Effector CD8-positive, alpha-beta T cell (primary cell): ENCODE data around the gene DSG2.
"Not testable (repeated sequence)": the region's sequence is repeated elsewhere in the genome, so short reads cannot be mapped to it uniquely, and the experiment has no call there.

ENCODE experiments used
- DNase-seq: peaks from one replicate; lab custom pipeline; 2025; lab: John Stamatoyannopoulos, UW
- total RNA-seq, 4 experiments: gene quantifications; one replicate each; lab custom pipeline; 2026; lab: John Stamatoyannopoulos, UW

DSG2 gene
- total RNA-seq, result 0 to 3.8 (median 0.62) reads per million in 4 experiments

DNA sequence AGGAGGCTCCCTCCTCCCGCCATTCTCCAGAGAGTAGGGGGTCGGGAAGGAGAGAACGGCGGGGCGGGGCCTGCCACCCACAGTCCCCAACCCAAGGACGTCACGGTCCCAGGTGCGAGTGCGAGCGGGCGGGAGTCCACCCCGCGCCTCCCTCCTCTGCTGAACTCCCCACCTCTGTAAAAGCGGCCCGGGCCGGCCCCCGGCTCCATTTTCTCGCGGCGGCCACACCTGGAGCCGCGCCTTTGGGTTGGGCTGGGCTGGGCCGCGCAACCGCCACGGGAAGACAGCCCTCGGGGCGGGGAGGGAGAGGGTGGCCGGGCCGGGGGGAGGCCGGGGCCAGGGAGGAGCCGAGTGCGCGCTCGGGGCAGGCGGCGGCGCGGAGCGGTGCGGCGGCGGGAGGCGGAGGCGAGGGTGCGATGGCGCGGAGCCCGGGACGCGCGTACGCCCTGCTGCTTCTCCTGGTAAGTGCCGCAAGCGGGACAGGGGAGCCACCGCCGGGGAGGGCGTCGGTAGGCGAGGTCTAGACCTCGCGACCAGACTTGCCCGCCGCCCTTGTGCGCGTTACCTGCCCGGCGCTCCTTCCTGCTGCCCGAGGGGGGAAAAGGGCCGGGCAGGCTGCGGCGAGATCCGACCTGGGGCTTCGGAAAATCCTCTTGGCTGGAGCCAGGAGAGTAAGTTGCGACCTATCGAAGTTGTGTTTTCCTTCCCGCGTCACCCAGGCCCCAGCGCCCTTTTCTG lies at the start of gene DSG2:
Gene DSG2 (plus strand): TSS at position 342 of the 738 bp plus-strand sequence. CDS start 75 bp downstream, at position 417.
- DNase-seq, result no peak

GRCh38 chr18:31450409-31450808 lies 47.6 kb upstream of the DSG2 start:
- DNase-seq, result no peak

GRCh38 chr18:31451625-31452024 lies 46.4 kb upstream of the DSG2 start:
- DNase-seq, result no peak

DNA sequence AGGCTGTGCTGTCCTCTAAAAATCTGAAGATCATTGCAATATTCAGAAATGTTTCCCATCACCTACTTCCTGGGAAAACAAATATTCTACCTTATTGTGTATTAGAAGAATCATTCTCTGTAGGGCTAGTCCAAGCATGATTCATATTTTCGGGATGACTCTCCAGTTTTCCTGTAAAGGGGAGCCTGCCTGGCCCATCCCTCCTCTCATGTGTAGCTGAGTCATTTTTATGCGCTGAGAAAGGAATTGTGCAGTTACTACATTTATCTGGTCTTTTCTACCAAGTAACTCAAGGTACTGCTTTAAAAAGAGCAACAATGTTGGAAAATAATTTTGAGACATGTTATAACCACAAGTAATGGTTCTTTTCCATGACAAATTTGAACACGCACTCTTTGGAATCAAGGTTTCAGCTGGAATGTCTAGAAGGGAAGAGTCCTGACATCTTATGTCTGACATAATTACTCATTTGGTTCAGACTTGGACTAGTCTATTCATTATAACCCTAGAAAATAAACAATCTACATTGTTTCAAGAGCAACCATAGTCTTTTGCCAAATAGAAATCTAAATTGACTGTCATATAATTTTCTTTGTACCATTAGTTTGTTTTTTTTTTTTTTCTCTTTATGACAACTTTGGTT lies 43.8 kb upstream of the DSG2 start:
- DNase-seq, result no peak

GRCh38 chr18:31469629-31470028 lies 28.3 kb upstream of the DSG2 start:
- DNase-seq, result no peak

GRCh38 chr18:31478688-31479087 lies 19.3 kb upstream of the DSG2 start:
- DNase-seq, result no peak

DNA sequence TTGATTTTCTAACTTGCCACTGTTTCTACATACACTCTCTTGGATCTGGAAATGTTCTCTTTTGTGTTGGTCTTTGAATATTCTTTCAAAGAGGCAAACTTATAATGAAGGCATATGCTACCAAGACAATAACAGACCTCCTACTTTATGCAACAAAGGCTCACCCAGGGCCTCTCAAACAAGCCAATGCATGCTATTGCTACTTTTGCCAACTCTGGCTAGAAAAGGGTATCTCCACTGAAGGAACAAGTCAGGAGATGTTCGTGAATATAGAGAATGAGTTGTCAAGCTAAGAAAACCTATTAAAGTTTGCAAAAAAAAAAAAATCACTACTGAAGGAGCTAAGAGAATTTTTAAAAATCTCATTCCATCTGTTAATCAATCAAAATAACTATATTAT lies 15.9 kb upstream of the DSG2 start:
- no peak for DNase-seq

DNA sequence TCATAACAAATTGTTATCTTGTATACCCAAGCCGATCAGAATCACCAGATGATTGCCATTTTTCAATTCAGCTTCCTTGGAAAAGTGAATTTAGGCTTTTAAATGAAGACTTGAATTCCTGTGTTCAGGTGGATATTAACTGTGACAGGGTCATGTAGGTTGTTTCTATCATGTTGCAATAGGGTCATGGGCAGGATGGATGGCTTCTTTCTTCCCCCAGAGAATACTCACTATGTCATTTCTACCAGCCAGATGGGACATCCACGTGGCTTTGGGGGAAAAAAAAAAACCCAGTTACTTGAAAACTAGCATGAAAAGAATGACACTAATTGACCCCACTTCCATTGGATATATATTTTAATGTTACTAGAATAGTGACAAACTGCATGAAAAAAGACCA lies 14.6 kb upstream of the DSG2 start:
- DNase-seq, result no peak

DNA sequence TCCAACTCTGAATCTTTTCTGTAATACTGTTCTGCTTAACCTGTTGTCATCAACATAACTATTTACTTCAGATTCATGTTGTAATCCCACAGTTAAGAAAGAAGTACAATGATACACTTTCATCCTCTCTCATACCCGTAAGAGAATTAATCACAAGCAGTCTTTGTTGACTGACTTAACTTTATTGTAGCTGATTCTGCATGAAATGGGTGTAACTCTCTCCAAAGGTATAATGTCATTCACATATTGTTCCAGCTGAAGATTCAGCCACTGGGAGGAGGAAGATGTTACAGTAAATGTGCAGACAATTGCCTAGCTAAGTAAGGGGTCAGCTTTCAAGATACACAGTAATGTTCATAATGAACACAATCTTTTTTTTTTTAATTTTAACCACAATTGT lies 13.5 kb upstream of the DSG2 start:
- DNase-seq, result no peak

DNA sequence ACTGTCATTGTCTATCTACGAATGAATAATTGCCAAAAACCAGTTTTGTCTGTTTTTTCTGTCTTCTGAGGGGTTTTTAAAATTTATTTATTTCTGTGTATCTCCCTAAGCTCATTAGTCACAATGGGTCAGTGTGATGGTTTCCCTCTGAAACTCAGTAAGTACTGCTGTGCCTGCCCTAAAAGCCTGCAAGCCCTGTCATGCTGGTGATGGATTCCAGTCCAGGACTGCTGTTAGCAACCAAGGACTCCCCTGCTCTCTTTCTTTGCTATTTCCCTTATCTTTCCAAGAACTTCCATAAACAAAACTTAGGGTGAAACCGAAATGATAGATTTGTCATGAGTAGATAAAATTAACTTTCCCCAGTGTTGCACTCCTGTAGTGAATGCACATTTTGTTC lies 11.8 kb upstream of the DSG2 start:
- no peak for DNase-seq

- DNase-seq, result no peak
These were observed 10.5 kb upstream of the DSG2 start for GRCh38 chr18:31487246-31488015.

DNA sequence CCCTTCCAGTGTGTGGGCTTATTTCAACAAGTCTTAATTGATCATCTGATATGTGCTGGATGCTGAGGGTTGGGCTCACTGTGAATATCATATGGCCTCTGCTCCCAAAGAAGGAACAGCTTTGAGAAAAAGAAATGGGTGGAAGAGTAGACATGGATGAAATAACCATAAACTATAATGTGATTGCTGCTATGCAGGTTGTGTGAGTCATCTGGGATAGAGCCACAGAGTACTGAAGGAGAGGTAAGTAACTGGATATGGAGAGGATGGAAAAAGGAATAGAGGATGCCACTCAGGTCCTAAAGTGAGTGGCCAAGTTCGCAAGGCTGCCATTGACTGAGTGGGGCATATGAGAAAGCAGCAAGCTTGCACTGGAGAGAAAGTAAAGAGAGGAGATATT lies 8.7 kb upstream of the DSG2 start:
- no peak for DNase-seq

DNA sequence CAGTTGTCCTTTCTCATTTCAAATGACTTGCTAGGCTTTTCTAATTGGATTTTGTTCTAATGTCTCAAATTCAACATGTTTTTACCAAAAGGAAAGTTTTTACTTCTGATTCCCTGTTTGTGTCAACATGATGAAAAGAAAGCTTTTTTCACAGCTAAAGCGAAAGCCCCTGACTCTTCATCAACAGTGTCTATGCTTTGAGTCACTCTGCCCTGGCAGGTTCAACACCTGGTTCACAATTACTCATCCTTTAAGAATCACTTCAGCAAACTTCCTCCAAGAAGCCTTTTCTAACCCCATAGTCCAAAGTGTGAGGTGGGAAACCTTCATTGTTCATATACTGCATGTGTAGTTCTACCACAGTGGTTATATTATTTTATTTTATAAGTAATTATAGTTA lies 7.6 kb upstream of the DSG2 start:
- DNase-seq, result no peak

- no peak for DNase-seq
These were observed 7.1 kb upstream of the DSG2 start for GRCh38 chr18:31490833-31491232.

DNA sequence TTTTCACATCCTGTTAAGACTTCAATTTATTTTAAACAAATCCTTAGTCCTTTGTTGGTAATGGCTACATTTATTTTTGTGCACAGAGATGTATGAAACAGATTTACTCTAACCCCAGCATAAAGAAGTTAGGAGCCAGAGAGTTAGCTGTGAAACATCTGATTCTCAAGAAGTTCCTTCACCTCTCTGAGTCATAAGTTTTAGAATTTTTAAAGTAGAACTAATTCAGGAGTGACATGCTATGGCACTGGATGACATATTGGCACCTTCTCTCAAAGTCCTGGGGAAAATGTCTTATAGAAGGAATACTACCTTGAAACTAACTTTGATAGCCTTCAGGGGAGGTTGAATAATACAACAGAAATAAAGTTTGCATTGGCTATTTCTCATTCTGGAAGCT lies 6.4 kb upstream of the DSG2 start:
- no peak for DNase-seq

- no peak for DNase-seq
These were observed 5.3 kb upstream of the DSG2 start for GRCh38 chr18:31492671-31493070.

- no peak for DNase-seq
These were observed 4.8 kb upstream of the DSG2 start for GRCh38 chr18:31493171-31493570.

- DNase-seq, result no peak
These were observed 4.0 kb upstream of the DSG2 start for GRCh38 chr18:31493941-31494340.

GRCh38 chr18:31494705-31495244 lies 3.2 kb upstream of the DSG2 start:
- DNase-seq, result not testable (repeated sequence)

GRCh38 chr18:31497404-31497835 lies 557 bp upstream of the DSG2 start:
- DNase-seq, result no peak

DNA sequence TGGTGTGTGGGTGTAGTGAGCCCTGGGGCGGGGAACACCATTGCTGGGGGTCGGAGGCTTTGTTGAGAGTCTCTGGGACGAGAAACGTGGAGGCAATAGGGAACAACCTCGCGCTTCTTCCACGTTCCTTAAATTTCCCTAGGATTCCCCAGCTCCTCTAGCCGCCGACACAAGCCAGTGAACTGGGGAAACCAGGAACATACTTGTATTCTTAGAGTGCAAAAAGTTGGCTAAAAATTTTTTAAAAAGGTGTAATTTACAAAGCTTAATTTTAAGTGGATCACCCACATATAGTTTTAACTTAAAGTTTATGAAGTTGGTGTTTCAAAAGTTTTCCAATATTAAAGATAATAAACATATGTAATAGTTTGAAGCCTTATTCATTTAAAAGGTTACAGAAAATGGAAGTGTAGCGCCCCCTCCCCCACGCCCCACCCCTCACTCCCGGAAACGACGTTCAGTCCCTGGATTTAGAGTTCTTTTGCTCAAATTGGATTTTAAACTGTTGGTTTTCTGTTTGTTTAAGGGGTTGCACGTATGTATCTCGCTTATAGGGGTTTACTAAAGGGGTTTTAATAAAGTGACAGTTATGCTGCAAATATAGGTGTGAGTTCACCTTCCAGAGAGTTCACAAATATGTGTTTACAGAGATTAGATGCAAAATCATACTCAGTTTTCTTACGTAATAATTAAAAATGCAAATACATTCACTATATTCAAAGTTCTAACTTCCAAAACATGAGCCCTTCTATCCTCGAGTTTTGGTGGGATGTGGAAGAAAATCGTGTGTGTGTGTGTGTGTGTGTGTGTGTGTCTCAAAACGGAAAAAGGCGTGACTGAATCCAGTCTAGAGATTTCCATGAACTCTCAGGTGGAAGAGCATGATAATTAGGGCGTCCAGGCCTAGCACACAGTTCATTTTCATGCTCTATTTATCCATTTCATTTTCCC lies 872 bp downstream of the DSG2 start:
- DNase-seq, result no peak
